IPS-18a (cell line): ENCODE results near the gene CLIC3.
"Not testable (repeated sequence)": the region's sequence is repeated elsewhere in the genome, so short reads cannot be mapped to it uniquely, and the experiment has no call there.

ENCODE experiments used
- H3K27ac ChIP-seq: one replicate; pipeline ENCODE4 v1.5.1; 2013; ENCODE audit warnings: low read length
- H3K27me3 ChIP-seq: one replicate; pipeline ENCODE4 v1.6.1; 2013; ENCODE audit warnings: mild to moderate bottlenecking, low read length; ENCODE audit not compliant: control insufficient read depth, insufficient read depth
- H3K36me3 ChIP-seq: one replicate; pipeline ENCODE4 v1.6.1; 2013; ENCODE audit warnings: low read depth, low read length; ENCODE audit not compliant: control insufficient read depth
- H3K4me1 ChIP-seq: one replicate; pipeline ENCODE4 v1.6.1; 2013; ENCODE audit warnings: low read depth, low read length; ENCODE audit not compliant: control insufficient read depth
- H3K4me3 ChIP-seq: one replicate; pipeline ENCODE4 v1.5.1; 2013; ENCODE audit warnings: low read length
- H3K9ac ChIP-seq: one replicate; pipeline ENCODE4 v1.6.1; 2013; ENCODE audit warnings: mild to moderate bottlenecking, low read length, moderate library complexity
- H3K9me3 ChIP-seq: one replicate; pipeline ENCODE4 v1.6.1; 2013; ENCODE audit warnings: low read depth, low read length; ENCODE audit not compliant: control insufficient read depth

The CLIC3 gene

DNA sequence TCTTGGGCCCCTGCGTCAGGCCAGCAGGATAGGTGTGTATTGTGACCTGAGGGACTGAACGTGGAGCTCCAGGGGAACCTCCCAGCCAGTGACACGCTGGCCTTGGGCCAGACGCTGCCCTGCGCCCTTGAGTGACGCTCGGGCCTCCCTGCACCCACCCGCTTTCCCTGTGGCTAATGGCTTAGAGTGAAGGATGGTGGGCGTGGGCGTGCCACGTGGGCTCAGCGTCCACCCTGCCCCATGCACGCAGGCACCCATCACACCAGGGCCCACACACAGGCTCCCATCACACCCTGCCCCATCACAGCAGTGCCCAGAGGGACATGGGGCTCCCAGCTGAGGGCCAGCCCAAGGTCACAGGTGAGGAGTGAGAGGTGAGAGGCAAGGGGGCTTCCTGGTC lies 40.7 kb upstream of the CLIC3 start:
- Histone ChIP-seq H3K36me3 (peaks cover 3% of the 10 kb centered on the region), H3K4me1 (no peaks in the 10 kb centered on the region), H3K9me3 (no peaks in the 10 kb centered on the region), H3K4me3 (no peak overlapping the region), H3K27ac (no peak overlapping the region), H3K9ac (no peak overlapping the region), H3K27me3 (no peaks in the 10 kb centered on the region)

DNA sequence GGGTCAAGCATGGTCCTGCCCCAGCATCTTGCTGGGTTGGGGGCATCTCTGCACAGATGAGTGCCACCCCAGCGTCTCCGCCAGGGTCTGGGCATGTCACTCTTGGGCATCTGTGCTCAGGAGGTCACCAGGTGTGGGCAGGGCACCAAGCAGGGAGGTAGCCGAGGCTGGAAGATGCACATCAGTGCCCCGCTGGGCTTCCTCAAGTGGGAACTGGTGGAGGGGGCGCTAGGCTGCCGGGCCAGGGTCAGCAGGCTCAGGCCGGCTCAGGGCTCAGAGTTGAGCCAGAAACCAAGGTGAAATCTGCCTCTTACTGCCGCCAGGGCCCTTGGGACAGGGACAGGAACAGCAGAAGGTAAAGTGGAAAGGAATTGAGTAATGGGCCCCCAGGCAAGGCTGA lies 39.6 kb upstream of the CLIC3 start:
- Histone ChIP-seq H3K4me1 (no peaks in the 10 kb centered on the region), H3K4me3 (no peak overlapping the region)

DNA sequence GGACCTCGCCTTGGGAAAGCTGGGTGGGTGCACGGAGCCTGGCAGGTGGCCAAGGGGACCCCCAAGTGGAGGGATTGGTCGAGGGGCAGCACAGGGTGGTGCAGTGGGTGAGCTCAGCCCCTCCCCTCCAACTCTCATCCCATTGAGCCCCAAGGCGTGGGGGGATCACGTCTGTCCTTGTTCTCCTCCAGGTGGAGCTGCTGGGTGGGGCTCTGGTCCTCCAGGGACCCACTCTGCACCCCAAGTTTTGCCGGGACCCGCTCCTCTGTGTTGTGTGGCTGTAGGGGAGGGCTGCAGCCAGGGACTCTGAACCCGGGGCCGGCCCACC lies 39.1 kb upstream of the CLIC3 start:
- no peak overlapping the region for H3K9ac ChIP-seq
- no peaks in the 10 kb centered on the region for H3K4me1 ChIP-seq
- no peak overlapping the region for H3K27ac ChIP-seq
- H3K36me3 ChIP-seq, result peaks cover 3% of the 10 kb centered on the region
- H3K4me3 ChIP-seq, result no peak overlapping the region
- no peaks in the 10 kb centered on the region for H3K9me3 ChIP-seq
- no peaks in the 10 kb centered on the region for H3K27me3 ChIP-seq

More for the DNA sequence above, 39.6 kb upstream of the CLIC3 start:
- no peak overlapping the region for H3K27ac ChIP-seq
- H3K9ac ChIP-seq, result no peak overlapping the region
- H3K27me3 ChIP-seq, result no peaks in the 10 kb centered on the region
- H3K36me3 ChIP-seq, result peaks cover 3% of the 10 kb centered on the region
- no peaks in the 10 kb centered on the region for H3K9me3 ChIP-seq

DNA sequence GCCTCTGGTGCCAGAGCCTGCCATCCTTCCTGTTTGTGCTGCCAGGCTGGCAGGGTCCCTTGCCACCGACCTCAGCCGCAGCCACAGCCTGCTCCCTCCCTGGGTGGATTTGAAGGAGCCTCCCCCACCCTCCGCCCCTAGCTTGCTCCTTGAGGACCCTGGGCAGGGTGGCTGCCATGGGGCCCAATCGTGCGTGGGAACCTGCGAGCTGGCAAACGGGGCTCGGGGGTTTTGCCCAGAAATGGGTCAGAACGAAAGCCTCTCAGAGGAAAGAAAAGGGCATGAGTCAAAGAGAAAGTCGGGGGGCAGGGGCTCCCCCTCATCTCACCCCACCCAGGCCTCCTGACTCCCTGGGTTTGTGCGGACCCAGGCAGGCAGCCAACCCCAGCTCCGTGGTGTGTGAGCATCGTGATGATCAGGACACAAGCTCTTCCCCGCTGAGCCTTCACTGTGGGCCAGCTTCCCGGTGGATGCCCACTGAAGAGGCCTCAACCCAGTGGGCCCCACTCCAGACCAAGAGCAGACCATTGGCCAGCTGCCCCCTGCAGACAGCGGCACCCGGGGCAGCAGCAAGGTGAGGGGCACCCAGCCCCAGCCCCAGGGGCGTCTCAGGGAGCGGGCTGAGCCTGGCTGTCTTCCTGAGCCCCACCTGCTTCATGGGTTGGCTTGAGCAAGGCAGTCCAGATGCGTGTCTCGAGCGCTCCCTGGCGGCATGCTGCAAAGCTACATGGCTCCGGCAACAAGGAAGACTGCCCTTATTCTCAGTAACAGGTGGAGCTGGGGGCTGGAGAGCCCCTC lies 38.5 kb upstream of the CLIC3 start:
- Histone ChIP-seq H3K27ac (no peak overlapping the region), H3K9ac (no peak overlapping the region)

DNA sequence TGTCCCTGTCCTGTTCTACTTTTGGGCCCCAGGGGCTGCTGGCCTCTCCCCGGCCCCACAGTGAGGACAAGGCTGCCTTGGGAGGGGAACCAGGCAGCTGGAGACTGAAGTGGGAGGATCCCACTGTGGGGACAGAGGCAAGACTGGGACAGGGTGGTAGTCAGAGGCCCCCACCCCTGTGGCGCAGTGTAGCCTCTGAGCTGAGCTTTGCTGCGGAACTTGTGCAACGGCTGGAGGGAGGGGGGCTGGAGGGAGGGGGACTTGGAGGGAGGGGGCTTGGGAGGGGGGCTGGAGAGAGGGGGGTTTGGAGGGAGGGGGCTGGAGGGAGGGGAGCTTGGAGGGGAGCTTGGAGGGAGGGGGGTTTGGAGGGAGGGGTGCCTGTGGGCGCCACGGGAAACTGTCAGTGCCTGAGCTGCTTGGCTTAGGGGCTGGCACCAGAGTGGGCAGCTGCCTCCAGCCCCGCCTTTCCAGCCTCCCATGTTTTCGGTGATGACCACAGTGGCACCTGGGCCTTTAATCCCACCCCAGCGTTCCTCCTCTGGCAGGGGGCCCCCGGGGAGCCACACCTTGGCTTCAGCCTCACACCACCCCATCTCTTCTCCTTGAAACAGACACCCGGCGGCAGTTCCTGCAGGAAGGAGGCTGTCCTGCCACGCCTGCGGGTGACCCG lies 37.8 kb upstream of the CLIC3 start:
- H3K4me3 ChIP-seq, result no peak overlapping the region
- H3K27ac ChIP-seq, result no peak overlapping the region
- no peak overlapping the region for H3K9ac ChIP-seq
- H3K4me1 ChIP-seq, result no peaks in the 10 kb centered on the region
- no peaks in the 10 kb centered on the region for H3K9me3 ChIP-seq
- peaks cover 1% of the 10 kb centered on the region for H3K27me3 ChIP-seq
- H3K36me3 ChIP-seq, result no peaks in the 10 kb centered on the region

More for the DNA sequence above, 38.5 kb upstream of the CLIC3 start:
- Histone ChIP-seq H3K4me3 (no peak overlapping the region), H3K27me3 (no peaks in the 10 kb centered on the region), H3K36me3 (peaks cover 3% of the 10 kb centered on the region), H3K9me3 (no peaks in the 10 kb centered on the region), H3K4me1 (no peaks in the 10 kb centered on the region)

DNA sequence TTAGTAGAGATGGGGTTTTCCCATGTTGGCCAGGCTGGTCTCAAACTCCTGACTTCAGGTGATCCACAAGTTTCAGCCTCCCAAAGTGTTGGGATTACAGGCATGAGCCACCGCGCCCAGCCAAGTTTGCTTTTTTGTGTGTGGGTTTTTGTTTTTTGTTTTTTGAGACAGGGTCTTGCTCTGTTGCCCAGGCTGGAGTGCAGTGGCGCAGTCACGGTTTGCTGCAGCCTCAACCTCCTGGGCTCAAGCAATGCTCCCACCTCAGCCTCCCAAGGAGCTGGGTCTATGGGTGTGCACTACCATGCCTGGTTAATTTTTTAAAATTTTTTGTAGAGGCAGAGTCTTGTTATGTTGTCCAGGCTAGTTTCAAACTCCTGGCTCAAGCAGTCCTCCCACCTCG lies 37.1 kb upstream of the CLIC3 start:
- not testable (repeated sequence) for H3K4me1 ChIP-seq

DNA sequence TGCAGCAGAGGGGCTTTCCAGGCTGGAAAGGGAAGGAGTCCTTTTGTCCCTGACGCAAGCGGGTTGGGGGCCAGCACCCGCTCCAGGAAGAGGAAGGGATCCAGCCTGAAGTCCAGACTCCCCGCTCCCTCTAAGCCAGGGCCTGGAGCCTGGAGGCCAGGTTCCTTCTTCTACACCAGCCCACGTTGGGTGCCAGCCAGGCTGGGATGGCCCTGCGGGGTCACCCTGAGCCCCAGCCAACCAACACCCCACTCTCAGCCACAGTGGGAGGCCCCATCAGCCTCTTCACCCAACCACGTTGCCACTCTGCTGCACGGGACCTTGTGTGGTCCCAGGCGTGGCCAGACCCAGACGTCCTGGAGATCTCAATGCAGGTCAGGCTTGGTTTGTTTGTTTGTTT lies 36.5 kb upstream of the CLIC3 start:
- no peaks in the 10 kb centered on the region for H3K4me1 ChIP-seq
- H3K27me3 ChIP-seq, result peaks cover 10% of the 10 kb centered on the region
- no peak overlapping the region for H3K27ac ChIP-seq
- no peaks in the 10 kb centered on the region for H3K36me3 ChIP-seq
- H3K9ac ChIP-seq, result no peak overlapping the region
- no peak overlapping the region for H3K4me3 ChIP-seq
- H3K9me3 ChIP-seq, result no peaks in the 10 kb centered on the region

More for the DNA sequence above, 37.1 kb upstream of the CLIC3 start:
- H3K4me3 ChIP-seq, H3K36me3 ChIP-seq, H3K27me3 ChIP-seq, H3K9me3 ChIP-seq, H3K9ac ChIP-seq, H3K27ac ChIP-seq: not testable (repeated sequence)

DNA sequence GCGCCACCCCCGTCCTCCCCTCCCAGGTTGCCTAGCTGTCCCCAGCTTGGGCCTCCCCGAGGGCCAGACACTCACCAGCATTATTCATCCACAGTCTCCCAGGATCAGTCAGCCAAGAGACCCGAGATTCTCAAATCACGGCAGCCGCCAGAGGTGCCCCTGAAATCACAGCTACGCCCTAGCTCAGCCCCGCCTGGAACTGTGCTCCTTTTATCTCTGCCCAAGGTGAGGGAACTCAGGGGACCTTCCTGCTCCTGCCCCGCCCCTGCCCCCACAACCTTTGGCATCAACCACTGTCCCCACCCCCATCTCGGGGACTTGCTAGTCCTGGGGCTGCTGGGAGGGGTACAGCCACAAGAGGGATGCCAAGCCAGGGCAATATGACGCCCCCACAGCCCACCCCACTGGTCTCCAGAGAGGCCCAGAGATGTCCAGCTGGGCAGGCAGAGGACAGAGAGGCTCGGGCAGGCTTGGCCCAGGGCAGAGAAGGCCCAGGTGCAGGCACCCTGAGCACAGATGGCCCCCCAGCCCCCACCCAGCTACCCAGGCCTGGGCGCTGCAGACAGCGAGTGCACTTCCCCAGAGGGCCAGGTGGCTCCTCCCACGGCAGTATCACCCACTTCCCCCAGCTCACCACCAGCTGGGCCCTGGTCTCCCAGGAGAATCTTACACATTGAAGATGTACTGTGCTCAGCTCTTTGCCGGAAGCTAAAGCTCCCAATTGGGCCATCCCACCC lies 35.7 kb upstream of the CLIC3 start, which contains the start of gene FUT7:
Gene FUT7, minus strand, starts transcription at position 185 of the 737 bp plus-strand sequence. Its CDS starts 97 bp downstream, at position 88.
- Histone ChIP-seq H3K4me1 (no peaks in the 10 kb centered on the region), H3K27me3 (peaks cover 16% of the 10 kb centered on the region), H3K9ac (no peak within 1 kb of the TSS), H3K27ac (no peak within 1 kb of the TSS), H3K36me3 (no peaks in the 10 kb centered on the region), H3K9me3 (no peaks in the 10 kb centered on the region), H3K4me3 (no peak within 1 kb of the TSS)

DNA sequence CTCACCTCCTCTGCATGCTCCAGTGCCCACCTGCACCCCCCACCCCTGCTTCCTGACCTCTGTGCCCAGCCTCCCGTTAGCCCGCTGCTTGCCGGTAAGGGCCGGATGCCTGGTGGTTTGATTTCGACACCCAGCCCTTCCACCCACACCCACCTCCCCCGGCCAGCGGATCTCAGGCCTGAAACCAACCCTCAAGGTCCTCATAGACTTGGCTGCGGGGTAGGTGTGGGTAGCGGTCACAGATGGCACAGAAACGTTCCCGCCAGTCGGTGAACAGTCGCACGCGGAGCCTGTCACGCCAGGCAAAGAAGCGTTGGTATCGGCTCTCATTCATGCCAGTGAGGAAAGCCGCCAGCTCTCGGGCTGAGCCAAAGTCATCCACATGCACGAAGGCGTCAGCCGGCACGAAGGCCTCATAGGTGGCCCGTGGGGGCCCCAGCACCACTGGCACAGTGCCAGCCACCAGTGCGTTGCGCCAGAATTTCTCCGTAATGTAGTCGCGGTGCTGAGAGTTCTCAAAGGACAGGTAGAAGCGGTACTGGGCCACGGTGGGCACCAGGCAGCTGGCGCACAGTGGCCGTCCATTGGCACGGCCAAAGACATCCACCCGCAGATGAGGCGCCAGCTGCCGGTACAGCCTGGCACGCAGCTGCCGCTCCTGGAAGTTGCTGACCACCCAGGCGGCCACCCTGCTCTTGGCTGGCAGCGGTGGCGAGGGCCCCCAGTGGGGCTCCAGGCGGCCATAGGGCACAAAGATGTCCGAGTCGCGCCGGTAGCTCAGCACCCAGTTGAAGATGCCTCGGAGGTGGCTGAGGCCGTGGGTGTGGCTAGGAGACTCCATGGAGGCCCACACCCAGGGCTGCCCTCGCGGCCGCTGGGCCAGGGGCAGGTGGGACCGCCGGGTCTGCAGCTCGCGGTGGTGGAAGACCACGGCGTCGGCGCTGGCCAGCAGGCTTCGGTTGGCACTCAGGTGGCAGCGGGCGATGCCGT lies 34.5 kb upstream of the CLIC3 start:
- Histone ChIP-seq H3K9ac (no peak overlapping the region), H3K27ac (no peak overlapping the region), H3K9me3 (no peaks in the 10 kb centered on the region), H3K36me3 (no peaks in the 10 kb centered on the region), H3K4me3 (no peak overlapping the region), H3K27me3 (peaks cover 27% of the 10 kb centered on the region), H3K4me1 (no peaks in the 10 kb centered on the region)

DNA sequence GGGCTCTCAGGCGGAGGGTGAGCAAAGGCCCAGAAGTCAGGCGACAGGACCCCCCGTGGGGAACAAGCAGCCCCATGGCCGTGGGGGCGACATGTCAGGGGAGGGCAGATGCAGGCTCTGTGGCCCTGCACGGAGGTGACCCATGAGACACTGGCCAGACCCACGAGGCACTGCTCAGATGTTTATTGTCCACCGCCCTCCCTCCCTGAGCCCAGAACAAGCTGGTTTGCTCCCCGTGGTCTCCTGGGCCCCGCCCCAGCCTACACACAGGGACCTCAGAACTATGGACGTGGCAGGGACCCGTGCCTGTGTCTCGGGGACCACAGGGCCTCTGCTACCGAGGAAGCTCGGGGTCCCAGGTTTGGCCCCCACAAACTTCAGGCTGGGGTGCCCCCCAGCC lies 33.6 kb upstream of the CLIC3 start:
- no peak overlapping the region for H3K27ac ChIP-seq
- H3K36me3 ChIP-seq, result no peaks in the 10 kb centered on the region
- peaks cover 27% of the 10 kb centered on the region for H3K27me3 ChIP-seq
- H3K4me3 ChIP-seq, result no peak overlapping the region
- no peaks in the 10 kb centered on the region for H3K9me3 ChIP-seq
- H3K9ac ChIP-seq, result no peak overlapping the region
- H3K4me1 ChIP-seq, result no peaks in the 10 kb centered on the region
